NCI-H446 (cell line): ENCODE measurements around the gene AGK.

Experiments
- DNase-seq, 2 experiments: peaks; one replicate each; lab custom pipeline; 2025; lab: John Stamatoyannopoulos, UW

Gene AGK

GRCh38 chr7:141702892-141703291 is 151.7 kb downstream of the AGK start:
- DNase-seq, result no peak

DNA sequence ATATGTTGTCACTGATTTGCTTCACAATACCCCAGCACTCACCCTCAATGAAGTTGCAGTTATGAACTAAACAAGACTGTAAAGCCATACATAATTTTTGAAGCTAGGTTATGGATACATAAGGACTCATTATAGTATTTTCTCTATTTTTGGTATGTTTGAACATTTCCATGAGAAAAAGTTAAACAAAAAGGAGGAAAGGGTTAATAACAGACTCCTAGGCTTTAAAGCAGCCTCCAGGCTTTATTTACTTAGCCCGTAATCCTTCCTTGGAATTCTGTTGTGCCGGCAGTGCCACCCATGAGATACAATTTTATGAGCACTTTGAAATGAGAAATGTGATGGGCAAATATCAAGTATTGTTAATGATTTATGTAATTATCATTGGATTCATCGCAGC is 152.9 kb downstream of the AGK start:
- no peak for DNase-seq

GRCh38 chr7:141704741-141705140 is 153.5 kb downstream of the AGK start:
- no peak for DNase-seq
